Nephron (organoid): ENCODE measurements around the gene IL5RA.

ENCODE experiments used
- H3K27ac Mint-ChIP-seq, 3 experiments: 2 replicates each; pipeline ENCODE4 v1.8.0; 2020; ENCODE audit warnings: mixed read lengths in 3 of 3, mild to moderate bottlenecking in 2 of 3, moderate library complexity in 1 of 3
- H3K27me3 Mint-ChIP-seq: 2 replicates; pipeline ENCODE4 v1.8.0; 2021; ENCODE audit warnings: low read depth, mild to moderate bottlenecking, moderate library complexity, mixed read lengths
- H3K36me3 Mint-ChIP-seq: 2 replicates; pipeline ENCODE4 v1.8.0; 2020; ENCODE audit warnings: low read depth, mixed read lengths
- H3K4me1 Mint-ChIP-seq: 2 replicates; pipeline ENCODE4 v1.8.0; 2020; ENCODE audit warnings: mixed read lengths
- H3K4me3 Mint-ChIP-seq, 3 experiments: 2 replicates each; pipeline ENCODE4 v1.8.0; 2020; ENCODE audit warnings: mild to moderate bottlenecking in 3 of 3, mixed read lengths in 3 of 3, moderate library complexity in 2 of 3
- H3K9me3 Mint-ChIP-seq: 2 replicates; pipeline ENCODE4 v1.8.0; 2020; ENCODE audit warnings: mixed read lengths
- TF ChIP-seq, protein P1 (sequence below), 3 experiments: fragments of 200-600 bp; sonication (generic); IDR thresholded peaks; one replicate each; pipeline ENCODE4 v1.5.0; 2021; ENCODE audit warnings: antibody characterized with exemption in 3 of 3; ENCODE audit not compliant: unreplicated experiment in 3 of 3

IL5RA gene

DNA sequence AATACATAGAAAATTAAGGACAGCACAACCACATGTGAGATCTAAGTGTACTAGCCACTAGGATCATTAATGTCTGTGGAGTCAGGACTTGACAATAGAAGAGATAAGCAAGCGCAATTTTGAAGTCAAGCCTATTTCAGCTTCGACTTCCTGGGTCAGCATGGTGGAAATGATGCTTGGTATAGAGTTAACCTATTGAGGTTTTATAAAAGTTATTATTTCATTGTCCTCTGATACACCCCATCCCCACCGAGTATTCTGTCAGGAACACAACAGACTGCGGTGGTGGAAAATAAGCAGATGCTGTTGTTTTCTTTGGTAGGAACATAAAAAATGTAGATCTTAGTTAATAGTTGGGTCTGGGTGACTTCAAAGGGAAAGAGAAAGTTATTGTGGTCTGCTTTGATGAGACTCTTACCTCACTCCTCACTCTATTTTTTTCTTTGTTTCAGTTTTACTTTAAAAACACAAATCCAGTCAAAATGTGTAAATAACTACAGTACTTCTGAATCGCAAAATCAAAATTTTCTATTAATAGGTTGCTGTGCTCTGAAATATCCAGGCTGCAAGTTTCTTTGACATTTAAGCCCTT is 82.1 kb downstream of the IL5RA start:
- Mint-ChIP-seq H3K27ac (no peak overlapping the region), H3K9me3 (no peaks in the 10 kb centered on the region), H3K27me3 (no peaks in the 10 kb centered on the region), H3K4me1 (peaks cover 32% of the 10 kb centered on the region), H3K4me3 (no peak overlapping the region), H3K36me3 (no peaks in the 10 kb centered on the region)
- TF ChIP-seq, protein P1, sequence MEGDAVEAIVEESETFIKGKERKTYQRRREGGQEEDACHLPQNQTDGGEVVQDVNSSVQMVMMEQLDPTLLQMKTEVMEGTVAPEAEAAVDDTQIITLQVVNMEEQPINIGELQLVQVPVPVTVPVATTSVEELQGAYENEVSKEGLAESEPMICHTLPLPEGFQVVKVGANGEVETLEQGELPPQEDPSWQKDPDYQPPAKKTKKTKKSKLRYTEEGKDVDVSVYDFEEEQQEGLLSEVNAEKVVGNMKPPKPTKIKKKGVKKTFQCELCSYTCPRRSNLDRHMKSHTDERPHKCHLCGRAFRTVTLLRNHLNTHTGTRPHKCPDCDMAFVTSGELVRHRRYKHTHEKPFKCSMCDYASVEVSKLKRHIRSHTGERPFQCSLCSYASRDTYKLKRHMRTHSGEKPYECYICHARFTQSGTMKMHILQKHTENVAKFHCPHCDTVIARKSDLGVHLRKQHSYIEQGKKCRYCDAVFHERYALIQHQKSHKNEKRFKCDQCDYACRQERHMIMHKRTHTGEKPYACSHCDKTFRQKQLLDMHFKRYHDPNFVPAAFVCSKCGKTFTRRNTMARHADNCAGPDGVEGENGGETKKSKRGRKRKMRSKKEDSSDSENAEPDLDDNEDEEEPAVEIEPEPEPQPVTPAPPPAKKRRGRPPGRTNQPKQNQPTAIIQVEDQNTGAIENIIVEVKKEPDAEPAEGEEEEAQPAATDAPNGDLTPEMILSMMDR (IDR thresholded peaks at IDR 0.05; ENCODE audit: unreplicated experiment in 3 of 3), result no peak

DNA sequence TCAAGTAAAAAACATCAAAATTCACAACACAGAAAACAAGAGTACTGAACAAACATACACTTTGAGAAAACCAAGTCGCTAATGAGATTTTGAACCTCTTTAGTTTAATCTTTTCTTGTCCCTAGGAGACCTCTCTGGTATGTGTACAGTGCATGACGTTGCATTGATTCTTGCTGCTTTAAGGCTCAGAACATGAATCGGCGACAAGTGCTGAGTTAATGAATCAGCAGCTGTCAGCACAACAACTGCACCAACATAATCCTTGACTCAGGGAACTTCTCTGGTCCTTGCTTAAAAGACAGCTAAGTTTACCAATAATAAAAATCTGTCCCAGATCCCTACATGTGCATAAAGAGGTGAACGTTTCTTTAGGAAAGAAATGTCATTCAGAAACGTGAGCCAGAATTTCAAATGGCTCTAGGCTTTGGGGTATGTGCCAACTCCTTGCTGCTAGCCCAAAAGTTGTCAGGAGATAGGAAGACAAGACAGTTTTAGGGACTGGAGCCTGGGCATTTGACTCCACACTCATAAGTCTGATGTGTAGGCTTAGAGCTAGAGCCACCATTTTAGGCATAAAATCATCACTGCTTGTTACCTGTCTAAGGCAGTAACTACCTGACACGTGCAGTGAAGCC is 86.9 kb downstream of the IL5RA start:
- peak overlapping the region; percentile 26 to 70 (median 52) for H3K27ac Mint-ChIP-seq
- TF ChIP-seq, protein P1 (IDR thresholded peaks at IDR 0.05; ENCODE audit: unreplicated experiment in 3 of 3), result no peak
- no peaks in the 10 kb centered on the region for H3K36me3 Mint-ChIP-seq
- peaks cover 37% of the 10 kb centered on the region for H3K4me1 Mint-ChIP-seq
- H3K9me3 Mint-ChIP-seq, result no peaks in the 10 kb centered on the region
- H3K4me3 Mint-ChIP-seq, result peak overlapping the region in 1 of 3 experiments; percentile 7
- no peaks in the 10 kb centered on the region for H3K27me3 Mint-ChIP-seq

DNA sequence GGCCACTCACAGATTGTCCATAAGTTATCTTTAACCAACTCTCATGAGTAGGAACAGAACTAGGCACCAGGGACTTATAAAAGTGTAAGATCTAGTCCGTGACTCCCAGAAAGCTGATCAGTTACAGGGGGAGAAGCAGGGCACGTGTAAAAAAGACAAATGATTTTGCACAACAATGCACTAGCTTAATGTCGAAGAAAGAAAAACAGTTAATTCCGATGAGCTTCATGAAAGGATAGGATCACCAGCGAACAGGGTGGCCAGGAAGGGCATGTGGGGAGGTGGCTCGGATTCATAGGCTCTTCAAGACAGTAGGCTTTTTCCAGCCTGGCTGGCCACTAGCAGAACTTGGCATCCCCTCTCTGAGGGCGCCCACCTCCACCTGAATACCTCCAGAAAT is 90.0 kb downstream of the IL5RA start:
- peaks cover 43% of the 10 kb centered on the region for H3K4me1 Mint-ChIP-seq
- TF ChIP-seq, protein P1 (IDR thresholded peaks at IDR 0.05; ENCODE audit: unreplicated experiment in 3 of 3), result no peak
- H3K9me3 Mint-ChIP-seq, result no peaks in the 10 kb centered on the region
- H3K27me3 Mint-ChIP-seq, result no peaks in the 10 kb centered on the region
- peak overlapping the region; percentile 24 to 59 (median 36) for H3K27ac Mint-ChIP-seq
- H3K36me3 Mint-ChIP-seq, result no peaks in the 10 kb centered on the region
- H3K4me3 Mint-ChIP-seq, result no peak overlapping the region
